Measurements from ENCODE around the gene SF3B3. TPM values are rescaled to one million over a fixed set of nuclear protein-coding genes. Genes with fewer than 3 reads are reported as not detected.

The SF3B3 gene
- 89.1 and 138 TPM in 2 replicates for total RNA-seq

DNA sequence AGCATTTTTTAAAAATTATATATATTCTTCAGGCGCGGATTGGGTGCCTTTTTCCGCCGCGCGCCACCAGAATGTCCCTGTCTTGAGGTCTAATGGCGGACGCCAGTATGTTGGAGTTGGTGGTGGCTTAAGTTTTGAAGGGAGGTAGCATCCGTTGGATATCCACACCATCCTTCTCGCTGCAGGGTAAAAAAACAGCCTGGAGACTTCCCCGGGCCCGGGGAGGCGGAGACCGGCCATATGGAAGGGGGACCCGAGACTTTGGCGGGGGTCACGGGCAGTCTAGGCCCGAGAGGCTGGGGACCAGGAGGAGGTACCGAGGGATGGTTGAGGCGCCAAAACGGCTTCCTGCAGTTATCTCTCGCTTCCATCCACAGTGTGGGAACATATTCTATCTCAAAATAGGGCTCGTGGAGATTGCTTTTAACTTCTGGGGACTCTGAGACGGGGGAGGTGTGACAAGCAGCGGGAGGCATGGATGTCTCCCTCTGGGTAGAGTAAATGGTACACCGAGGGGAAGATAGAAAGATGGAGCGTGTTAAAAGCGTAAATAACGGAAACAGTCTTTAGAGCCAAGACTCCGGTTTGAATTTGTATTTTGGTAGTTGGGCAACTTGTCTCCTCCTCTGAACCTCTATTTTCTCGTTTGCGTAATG lies at the start of gene SF3B3:
Gene SF3B3 (plus strand): TSS at position 74 of the 656 bp plus-strand sequence. CDS start 2,841 bp downstream, outside the sequence.

DNA sequence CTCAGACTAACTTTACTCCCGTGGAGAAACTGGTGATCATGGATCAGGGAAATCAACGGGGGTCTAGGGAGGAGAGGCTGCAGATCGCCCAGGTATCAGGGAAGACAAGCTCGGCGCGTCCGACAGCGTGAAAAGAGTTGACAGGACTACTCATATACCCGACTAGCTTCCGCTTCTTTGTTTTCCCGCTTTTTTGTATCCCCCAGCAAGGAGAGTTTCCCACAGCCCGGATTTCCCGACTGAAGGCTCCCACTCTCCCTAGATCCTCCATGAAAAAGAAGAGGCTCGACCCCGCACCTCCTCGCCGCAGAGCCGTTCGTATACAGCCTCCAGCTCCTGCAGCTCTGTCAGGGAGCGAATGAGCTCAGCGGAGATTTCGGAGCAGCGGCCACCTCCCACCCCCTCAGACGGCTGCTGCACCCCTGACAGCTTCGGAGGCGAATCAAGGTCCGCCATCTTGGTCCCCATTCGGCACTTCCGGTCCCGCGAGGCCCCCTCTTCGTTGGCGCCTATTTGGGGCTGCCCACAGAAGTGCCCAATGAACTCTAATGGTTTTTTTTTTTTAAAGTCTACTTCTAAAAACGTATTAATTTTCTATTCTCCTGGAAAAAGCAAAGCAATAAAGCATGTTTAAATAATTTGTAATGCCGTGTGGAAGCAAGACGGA lies 407 bp upstream of the SF3B3 start, which contains the start of gene COG4:
Gene COG4 (minus strand): TSS at position 479 of the 667 bp plus-strand sequence. CDS start 11 bp downstream, at position 468.

Other genes starting within 250 kb of the SF3B3 start
- gene AARS1, start 234.3 kb upstream of the SF3B3 start, total RNA-seq, result 229 and 234 TPM in 2 replicates
- gene DDX19B, start 224.6 kb upstream of the SF3B3 start, total RNA-seq, result 20.8 and 20.9 TPM in 2 replicates
- gene DDX19A, start 176.9 kb upstream of the SF3B3 start, total RNA-seq, result 46.6 and 57.3 TPM in 2 replicates
- 30.0 and 49.2 TPM in 2 replicates for gene ST3GAL2, start 84.7 kb upstream of the SF3B3 start, total RNA-seq
- 9.3 and 12.8 TPM in 2 replicates for gene FCSK, start 69.2 kb upstream of the SF3B3 start, total RNA-seq
- gene COG4, start 262 bp upstream of the SF3B3 start, total RNA-seq, result 71.9 and 76.6 TPM in 2 replicates
- gene IL34, start 122.7 kb downstream of the SF3B3 start, total RNA-seq, result 1.9 and 4.5 TPM in 2 replicates
- 11.6 and 21.1 TPM in 2 replicates for gene MTSS2, start 162.2 kb downstream of the SF3B3 start, total RNA-seq

Measured in smooth muscle cell of the umbilical artery (primary cell).